ENCODE measurements around the gene COQ8A. TPM values are rescaled to one million over a fixed set of nuclear protein-coding genes. Genes with fewer than 3 reads are reported as not detected.

COQ8A gene
- total and polyA plus RNA-seq, 2 experiments from 2014 or later, result 22.9 to 26.4 TPM

DNA sequence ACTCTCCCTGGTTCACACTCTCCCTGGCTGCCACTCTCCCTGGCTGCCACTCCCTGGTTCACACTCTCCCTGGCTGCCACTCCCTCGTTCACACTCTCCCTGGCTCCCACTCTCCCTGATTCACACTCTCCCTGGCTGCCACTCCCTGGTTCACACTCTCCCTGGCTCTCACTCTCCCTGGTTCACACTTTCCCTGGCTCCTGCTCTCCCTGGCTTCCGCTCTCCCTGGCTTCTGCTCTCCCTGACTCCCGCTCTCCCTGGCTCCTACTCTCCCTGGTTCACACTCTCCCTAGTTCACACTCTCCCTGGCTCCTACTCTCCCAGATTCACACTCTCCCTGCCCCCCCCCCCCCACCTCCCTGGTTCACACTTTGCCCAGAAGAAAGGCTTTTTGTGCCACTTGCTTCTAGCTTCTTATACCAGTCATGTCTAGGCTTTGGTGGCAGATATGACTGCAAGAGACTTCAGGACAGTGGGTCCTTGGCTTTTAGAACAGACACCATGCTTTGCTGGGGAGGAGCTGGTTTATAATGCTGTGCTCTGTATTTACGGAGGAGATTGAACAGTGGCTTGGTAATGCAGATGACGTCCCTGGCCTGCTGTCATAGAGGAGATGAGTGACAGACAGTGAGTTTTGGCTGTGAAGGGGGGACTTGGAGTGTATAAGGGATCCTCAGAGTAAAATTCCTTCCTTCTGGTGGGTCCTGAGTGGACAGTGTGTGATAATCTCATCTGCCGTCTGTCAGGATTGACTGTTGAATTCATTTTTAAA, 17.0 kb downstream of the COQ8A start:
- peaks cover 41% of the 10 kb centered on the region for H3K79me2 ChIP-seq
- 96% methylated on average over 5 of the region's 6 CpGs for WGBS (ENCODE audit: low lambda C conversion rate, missing lambda C conversion rate)
- no peaks in the 10 kb centered on the region for H4K20me1 ChIP-seq (ENCODE audit: insufficient read depth, poor library complexity, severe bottlenecking)
- no peaks in the 10 kb centered on the region for H3K4me1 ChIP-seq (ENCODE audit: insufficient read depth)
- no peaks in the 10 kb centered on the region for H3K9me3 ChIP-seq (ENCODE audit: low read depth)
- H3K27me3 ChIP-seq, result no peaks in the 10 kb centered on the region
- TF ChIP-seq CTCF (IDR thresholded peaks at IDR 0.05; ENCODE audit: poor library complexity), result no peak
- no peak for TF ChIP-seq EZH2 (IDR thresholded peaks at IDR 0.05; ENCODE audit: borderline replicate concordance)
- TF ChIP-seq EZH2phosphoT487 (IDR thresholded peaks at IDR 0.05; ENCODE audit: low read depth, severe bottlenecking, unreplicated experiment), result no peak
- no peaks in the 10 kb centered on the region for H3K9me2 ChIP-seq (replicated peaks; ENCODE audit: insufficient read depth)
- no peak overlapping the region for H3K4me3 ChIP-seq
- no peak overlapping the region for H3K27ac ChIP-seq
- no peak for DNase-seq (ENCODE audit: low spot score)
- H3K4me2 ChIP-seq, result no peak overlapping the region
- H3K36me3 ChIP-seq (replicated peaks; ENCODE audit: insufficient read depth, low read depth), result no peaks in the 10 kb centered on the region
- no peak overlapping the region for H2AFZ ChIP-seq

DNA sequence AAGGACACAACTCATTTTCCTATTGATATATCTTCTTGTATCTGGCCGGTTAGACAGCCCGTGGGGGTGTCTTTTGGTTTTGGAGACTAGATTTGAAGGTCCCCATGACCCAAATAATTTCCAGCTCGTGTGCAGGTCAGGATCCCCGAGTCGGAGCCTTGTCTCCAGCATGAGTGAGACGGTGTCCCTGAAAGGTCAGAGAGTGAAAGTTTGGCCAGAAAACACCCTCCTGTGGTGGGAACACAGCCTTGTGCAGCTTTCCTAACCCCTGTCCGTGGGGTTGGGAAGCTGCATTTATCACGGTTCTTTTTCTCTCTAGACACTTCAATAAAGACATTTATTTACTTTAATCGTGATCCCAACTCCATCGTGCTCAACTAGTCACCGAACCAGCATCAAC, 17.6 kb downstream of the COQ8A start:
- no peak overlapping the region for H3K27ac ChIP-seq
- no peaks in the 10 kb centered on the region for H3K9me2 ChIP-seq (replicated peaks; ENCODE audit: insufficient read depth)
- no peaks in the 10 kb centered on the region for H3K36me3 ChIP-seq (replicated peaks; ENCODE audit: insufficient read depth, low read depth)
- TF ChIP-seq CTCF (IDR thresholded peaks at IDR 0.05; ENCODE audit: poor library complexity) (no peak), EZH2phosphoT487 (IDR thresholded peaks at IDR 0.05; ENCODE audit: low read depth, severe bottlenecking, unreplicated experiment) (no peak), EZH2 (IDR thresholded peaks at IDR 0.05; ENCODE audit: borderline replicate concordance) (no peak)
- DNase-seq (ENCODE audit: low spot score), result no peak
- no peak overlapping the region for H3K4me2 ChIP-seq
- H2AFZ ChIP-seq, result no peak overlapping the region
- no peaks in the 10 kb centered on the region for H4K20me1 ChIP-seq (ENCODE audit: insufficient read depth, poor library complexity, severe bottlenecking)
- no peak overlapping the region for H3K4me3 ChIP-seq
- no peaks in the 10 kb centered on the region for H3K4me1 ChIP-seq (ENCODE audit: insufficient read depth)
- 95% methylated on average over 11 of the region's 11 CpGs for WGBS (ENCODE audit: low lambda C conversion rate, missing lambda C conversion rate)
- H3K9me3 ChIP-seq (ENCODE audit: low read depth), result no peaks in the 10 kb centered on the region
- H3K27me3 ChIP-seq, result no peaks in the 10 kb centered on the region
- H3K79me2 ChIP-seq, result peaks cover 35% of the 10 kb centered on the region

DNA sequence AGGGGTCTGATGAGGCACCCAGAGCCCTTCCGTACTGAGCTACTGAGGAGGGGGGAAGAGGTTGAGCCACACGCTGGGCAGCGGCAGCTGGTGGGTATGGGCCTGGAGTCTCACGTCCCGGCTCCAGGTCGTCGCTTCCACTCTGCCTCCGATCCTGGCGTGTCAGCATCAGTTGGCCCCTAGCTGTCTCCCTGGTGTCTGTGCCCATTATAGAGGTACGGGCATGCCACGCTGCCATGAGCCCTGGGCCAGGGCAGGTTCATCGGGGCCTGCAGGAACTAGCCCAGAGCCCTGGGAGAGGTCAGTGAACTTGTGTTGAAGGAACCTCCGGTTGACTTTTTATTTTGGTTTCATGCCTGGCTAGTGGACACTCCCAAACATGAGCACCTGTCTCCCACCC, 18.2 kb downstream of the COQ8A start:
- WGBS (ENCODE audit: low lambda C conversion rate, missing lambda C conversion rate), result 92% methylated on average over 13 of the region's 13 CpGs
- no peak overlapping the region for H3K4me2 ChIP-seq
- H3K36me3 ChIP-seq (replicated peaks; ENCODE audit: insufficient read depth, low read depth), result no peaks in the 10 kb centered on the region
- H3K4me3 ChIP-seq, result no peak overlapping the region
- peaks cover 30% of the 10 kb centered on the region for H3K79me2 ChIP-seq
- H3K27ac ChIP-seq, result no peak overlapping the region
- no peak overlapping the region for H2AFZ ChIP-seq
- H3K27me3 ChIP-seq, result no peaks in the 10 kb centered on the region
- no peaks in the 10 kb centered on the region for H3K9me2 ChIP-seq (replicated peaks; ENCODE audit: insufficient read depth)
- no peaks in the 10 kb centered on the region for H3K4me1 ChIP-seq (ENCODE audit: insufficient read depth)
- no peaks in the 10 kb centered on the region for H3K9me3 ChIP-seq (ENCODE audit: low read depth)
- H4K20me1 ChIP-seq (ENCODE audit: insufficient read depth, poor library complexity, severe bottlenecking), result no peaks in the 10 kb centered on the region
- TF ChIP-seq CTCF (IDR thresholded peaks at IDR 0.05; ENCODE audit: poor library complexity), result no peak
- TF ChIP-seq EZH2phosphoT487 (IDR thresholded peaks at IDR 0.05; ENCODE audit: low read depth, severe bottlenecking, unreplicated experiment), result no peak
- TF ChIP-seq EZH2 (IDR thresholded peaks at IDR 0.05; ENCODE audit: borderline replicate concordance), result no peak
- no peak for DNase-seq (ENCODE audit: low spot score)

Data from hepatocyte (in vitro differentiated cells).